ENCODE measurements around the gene ME2. TPM values are rescaled to one million over a fixed set of nuclear protein-coding genes. Genes with fewer than 3 reads are reported as not detected.
"Not testable (repeated sequence)": the region's sequence is repeated elsewhere in the genome, so short reads cannot be mapped to it uniquely, and the experiment has no call there.

Gene ME2
- total RNA-seq, 2 donors from 2014 or later, result 24.1 to 29.3 TPM

- 61 to 67% methylated on average over 1 of the region's 1 CpG for WGBS, 2 donors
- H3K4me1 ChIP-seq, result no peaks in the 10 kb centered on the region
Observed at GRCh38 chr18:50961974-50962373, 83.1 kb downstream of the ME2 start.

GRCh38 chr18:50967714-50968661 lies 89.1 kb downstream of the ME2 start, which contains the start of gene ELAC1:
Gene ELAC1, plus strand, starts transcription at chr18:50968040. Its CDS starts 6,365 bp downstream, at chr18:50974405.
- H3K27ac ChIP-seq, result peak within 1 kb of the TSS; percentile 96 to 99 (median 98)
- H3K4me3 ChIP-seq, result peak within 1 kb of the TSS; percentile 65 to 67
- DNase-seq (peak; percentile 77 to 87 (median 80)), ATAC-seq (peak; percentile 97)
- H3K36me3 ChIP-seq (replicated peaks in 1 of 2; ENCODE audit: insufficient read depth in 1 of 2, low read depth in 2 of 2), result no peaks in the 10 kb centered on the region
- H3K27me3 ChIP-seq, result no peaks in the 10 kb centered on the region
- peaks cover 21% of the 10 kb centered on the region for H3K4me1 ChIP-seq
- WGBS, 2 donors, result 0 to 1% methylated on average over 50 to 53 of the region's 84 CpGs
- intact Hi-C loops (cut with DNase I), result loop anchor here (10.0 kb wide), 1 partner anchor 83 kb away; no protein-coding TSS in a partner anchor
- TF ChIP-seq CTCF (IDR thresholded peaks at IDR 0.05) (peak in 1 of 7 experiments; percentile 27), POLR2A (IDR thresholded peaks at IDR 0.05) (peak; percentile 89 to 96 (median 91))
- H3K9me3 ChIP-seq, result peaks cover 0 to under 1% (median 0%) of the 10 kb centered on the region in 3 donors

More at GRCh38 chr18:50961974-50962373, 83.1 kb downstream of the ME2 start:
- Histone ChIP-seq H3K4me3 (no peak overlapping the region), H3K9me3 (peaks cover 0 to 13% (median 0%) of the 10 kb centered on the region in 3 donors), H3K36me3 (replicated peaks in 1 of 2; ENCODE audit: insufficient read depth in 1 of 2, low read depth in 2 of 2) (no peaks in the 10 kb centered on the region), H3K27ac (no peak overlapping the region), H3K27me3 (no peaks in the 10 kb centered on the region)
- no peak for TF ChIP-seq CTCF (IDR thresholded peaks at IDR 0.05)
- TF ChIP-seq POLR2A (IDR thresholded peaks at IDR 0.05), result no peak
- ATAC-seq (no peak), DNase-seq (no peak)
- intact Hi-C loops (cut with DNase I), result loop anchor here (10.0 kb wide), 1 partner anchor 77 kb away; no protein-coding TSS in a partner anchor

DNA sequence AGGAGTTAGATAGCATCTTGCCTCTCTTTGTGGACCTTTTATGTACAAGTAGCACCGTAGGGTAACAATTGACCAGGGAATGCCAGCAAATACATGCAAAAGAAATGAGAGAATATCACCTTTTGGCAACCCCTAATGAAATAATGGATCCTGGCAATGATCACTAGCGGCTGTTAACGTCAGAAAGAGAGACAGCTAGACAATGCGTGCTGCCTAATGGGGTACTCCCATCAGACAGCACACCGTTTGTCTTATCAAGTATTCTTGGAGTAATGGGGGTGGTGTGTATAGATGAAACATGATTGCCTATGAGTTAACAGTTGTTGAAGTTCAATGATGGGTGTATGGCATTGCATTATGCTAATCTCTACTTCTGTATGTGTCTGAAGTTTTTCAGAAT lies 90.5 kb downstream of the ME2 start:
- Histone ChIP-seq H3K4me1 (peaks cover 21% of the 10 kb centered on the region), H3K27ac (peak overlapping the region in 2 of 4 donors; percentile 96 to 97), H3K27me3 (no peaks in the 10 kb centered on the region), H3K4me3 (no peak overlapping the region), H3K9me3 (no peaks in the 10 kb centered on the region), H3K36me3 (replicated peaks in 1 of 2; ENCODE audit: insufficient read depth in 1 of 2, low read depth in 2 of 2) (no peaks in the 10 kb centered on the region)
- DNase-seq (no peak), ATAC-seq (no peak)
- TF ChIP-seq POLR2A (IDR thresholded peaks at IDR 0.05) (no peak), CTCF (IDR thresholded peaks at IDR 0.05) (no peak)
- intact Hi-C loops (cut with DNase I), result loop anchor here (10.0 kb wide), 1 partner anchor 85 kb away; no protein-coding TSS in a partner anchor
- 28 to 37% methylated on average over 5 of the region's 5 CpGs for WGBS, 2 donors

DNA sequence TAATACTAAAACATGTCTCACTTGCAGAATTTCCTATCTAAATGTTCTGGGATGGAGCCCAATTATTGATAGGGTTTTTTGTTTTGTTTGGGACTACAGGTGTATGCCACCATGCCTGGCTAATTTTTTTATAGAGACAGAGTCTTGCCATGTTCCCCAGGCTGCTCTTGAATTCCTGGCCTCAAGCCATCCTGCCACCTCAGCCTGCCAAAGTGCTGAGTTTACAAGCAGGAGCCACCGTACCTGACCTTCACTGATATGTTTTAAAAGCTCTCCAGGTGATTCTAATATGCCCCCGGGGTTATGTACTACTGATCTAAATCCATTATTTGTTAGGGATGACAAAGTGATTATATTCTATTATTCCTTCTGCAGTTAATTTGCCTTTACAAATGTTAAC lies 91.1 kb downstream of the ME2 start:
- Histone ChIP-seq H3K4me1 (peaks cover 21% of the 10 kb centered on the region), H3K27ac (peak overlapping the region in 2 of 4 donors; percentile 26 to 96), H3K9me3 (no peaks in the 10 kb centered on the region), H3K36me3 (replicated peaks in 1 of 2; ENCODE audit: insufficient read depth in 1 of 2, low read depth in 2 of 2) (no peaks in the 10 kb centered on the region), H3K4me3 (no peak overlapping the region), H3K27me3 (no peaks in the 10 kb centered on the region)
- DNase-seq, result peak; percentile 69 to 82 (median 78)
- no peak for TF ChIP-seq CTCF (IDR thresholded peaks at IDR 0.05)
- TF ChIP-seq POLR2A (IDR thresholded peaks at IDR 0.05), result no peak
- no peak for ATAC-seq
- intact Hi-C loops (cut with DNase I), result loop anchor here (10.0 kb wide), 1 partner anchor 65 kb away; the partner anchor contains the start of gene SMAD4
- WGBS, 2 donors, result 2 to 12% methylated on average over 2 of the region's 2 CpGs

GRCh38 chr18:50972404-50972803 lies 93.5 kb downstream of the ME2 start:
- WGBS, 2 donors, result 81 to 90% methylated on average over 5 of the region's 5 CpGs
- intact Hi-C loops (cut with DNase I), result loop anchor here (10.0 kb wide), 1 partner anchor 62 kb away; the partner anchor contains the start of gene SMAD4
- H3K9me3 ChIP-seq, ATAC-seq, H3K27me3 ChIP-seq, DNase-seq, H3K4me3 ChIP-seq, H3K27ac ChIP-seq: not testable (repeated sequence)
- Histone ChIP-seq H3K36me3 (replicated peaks in 1 of 2; ENCODE audit: insufficient read depth in 1 of 2, low read depth in 2 of 2) (peaks cover under 1 to 15% of the 10 kb centered on the region in 2 donors), H3K4me1 (peaks cover 18% of the 10 kb centered on the region)

Measured in body of pancreas (tissue), 4 donors.